ENCODE results near the gene TBL1XR1. TPM values are rescaled to one million over a fixed set of nuclear protein-coding genes. Genes with fewer than 3 reads are reported as not detected.

TBL1XR1 gene
- total RNA-seq, 1 experiment from 2014 or later, result 192 TPM

- ATAC-seq (no peak), DNase-seq (ENCODE audit: low read depth, low spot score) (no peak)
- peaks cover 52% of the 10 kb centered on the region for H3K4me1 ChIP-seq (ENCODE audit: control insufficient read depth, insufficient read depth, low read length)
- TF ChIP-seq TCF7L2 (IDR thresholded peaks at IDR 0.05; ENCODE audit: low read depth, low read length), result no peak
- no peak for TF ChIP-seq POLR2AphosphoS5 (IDR thresholded peaks at IDR 0.05; ENCODE audit: low read depth, low read length)
- no peak for TF ChIP-seq CTCF (IDR thresholded peaks at IDR 0.05)
- no peak for TF ChIP-seq SIN3A (IDR thresholded peaks at IDR 0.05; ENCODE audit: borderline replicate concordance, insufficient read depth, low read depth, low read length)
- TF ChIP-seq REST (IDR thresholded peaks at IDR 0.05; ENCODE audit: insufficient read depth in 1 of 2, low read depth in 2 of 2, low read length in 1 of 2), result no peak
- no peak overlapping the region for H3K4me3 ChIP-seq (ENCODE audit: low read depth in 2 of 2, low read length in 2 of 2)
- ChIA-PET CTCF (no interaction called here), POLR2A (interaction anchor here (0.7 kb wide), 1 partner anchor 502 kb away, joined by 3 read pairs; no protein-coding TSS in a partner anchor)
- H3K27ac ChIP-seq (ENCODE audit: low read length), result peak overlapping the region; percentile 52; the same call in 1 of the 2 replicates
- in situ Hi-C loops (cut with HindIII; ENCODE audit: low pct_unique_long_range_greater_than_20kb, low sequenced_read_pairs) (no loop called here), intact Hi-C loops (cut with micrococcal nuclease; ENCODE audit: unreplicated experiment) (no loop called here)
- no peaks in the 10 kb centered on the region for H3K9me3 ChIP-seq (ENCODE audit: control insufficient read depth, insufficient read depth, low read depth, low read length)
- BruUV-seq (replicated peaks), result no TSS peak
- no peaks in the 10 kb centered on the region for H3K27me3 ChIP-seq (ENCODE audit: control insufficient read depth, insufficient read depth, low read length)
- no peaks in the 10 kb centered on the region for H3K36me3 ChIP-seq (ENCODE audit: control insufficient read depth, insufficient read depth, low read length)
Measured at GRCh38 chr3:177110895-177111294, 86.4 kb downstream of the TBL1XR1 start.

- POLR2A ChIA-PET, result interaction anchor here (0.7 kb wide), 1 partner anchor 502 kb away, joined by 3 read pairs; no protein-coding TSS in a partner anchor
- Histone ChIP-seq H3K27me3 (ENCODE audit: control insufficient read depth, insufficient read depth, low read length) (no peaks in the 10 kb centered on the region), H3K9me3 (ENCODE audit: control insufficient read depth, insufficient read depth, low read depth, low read length) (no peaks in the 10 kb centered on the region), H3K27ac (ENCODE audit: low read length) (peak overlapping the region; percentile 52; the same call in 1 of the 2 replicates), H3K4me1 (ENCODE audit: control insufficient read depth, insufficient read depth, low read length) (peaks cover 57% of the 10 kb centered on the region), H3K4me3 (ENCODE audit: low read depth in 2 of 2, low read length in 2 of 2) (no peak overlapping the region), H3K36me3 (ENCODE audit: control insufficient read depth, insufficient read depth, low read length) (no peaks in the 10 kb centered on the region)
- CTCF ChIA-PET, result interaction anchor here (0.5 kb wide), 1 partner anchor 60 kb away, joined by 7 read pairs; no protein-coding TSS in a partner anchor
- intact Hi-C loops (cut with micrococcal nuclease; ENCODE audit: unreplicated experiment) (no loop called here), in situ Hi-C loops (cut with HindIII; ENCODE audit: low pct_unique_long_range_greater_than_20kb, low sequenced_read_pairs) (no loop called here)
- TF ChIP-seq SIN3A (IDR thresholded peaks at IDR 0.05; ENCODE audit: borderline replicate concordance, insufficient read depth, low read depth, low read length) (no peak), REST (IDR thresholded peaks at IDR 0.05; ENCODE audit: insufficient read depth in 1 of 2, low read depth in 2 of 2, low read length in 1 of 2) (no peak), TCF7L2 (IDR thresholded peaks at IDR 0.05; ENCODE audit: low read depth, low read length) (no peak), CTCF (IDR thresholded peaks at IDR 0.05) (no peak), POLR2AphosphoS5 (IDR thresholded peaks at IDR 0.05; ENCODE audit: low read depth, low read length) (no peak)
- BruUV-seq (replicated peaks), result no TSS peak
- DNase-seq (ENCODE audit: low read depth, low spot score) (no peak), ATAC-seq (no peak)
Measured at GRCh38 chr3:177110386-177110785, 86.9 kb downstream of the TBL1XR1 start.

Data from Panc1 (cell line).